ENCODE results near the gene PHC2. TPM values are rescaled to one million over a fixed set of nuclear protein-coding genes. Genes with fewer than 3 reads are reported as not detected.

The PHC2 gene
- total and polyA plus RNA-seq, 2 of the 13 experiments (the other 11 are each of a cell fraction or from before 2014, with no cell fraction given): 52.5 to 84.9 TPM

DNA sequence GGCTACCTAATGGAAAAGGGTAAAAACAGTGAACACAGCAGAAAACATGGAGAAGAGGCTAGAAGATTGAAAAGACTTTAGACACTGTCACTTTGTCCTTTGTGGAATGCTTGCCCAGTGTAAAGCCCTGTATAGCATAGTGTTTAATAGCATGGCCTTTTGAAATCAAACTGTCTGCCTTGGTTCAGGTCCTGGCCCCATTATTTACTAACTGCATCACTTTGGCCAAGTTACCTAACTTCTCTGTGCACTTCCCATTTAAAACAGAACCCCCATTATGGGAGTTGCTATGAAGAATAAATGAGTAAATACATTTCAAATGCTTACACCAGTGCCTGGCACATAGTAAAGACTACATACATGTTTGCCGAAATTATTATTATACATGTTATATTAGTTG lies 12.1 kb downstream of the PHC2 start:
- WGBS (ENCODE audit: low lambda C conversion rate): 35% methylated on average over 1 of the region's 1 CpG
- H3K27ac ChIP-seq (ENCODE audit: extremely low read length, insufficient read depth, low read length): no peak overlapping the region
- no peaks in the 10 kb centered on the region for H3K79me2 ChIP-seq (ENCODE audit: insufficient read depth, low read length)
- TF ChIP-seq MTA3 (CRISPR knock-in tag; IDR thresholded peaks at IDR 0.05) (no peak), ZNF629 (CRISPR knock-in tag; conservative IDR thresholded peaks at IDR 0.05) (no peak), ZNF451 (CRISPR knock-in tag; IDR thresholded peaks at IDR 0.05) (no peak), ZNF230 (CRISPR knock-in tag; IDR thresholded peaks at IDR 0.05) (no peak), TP53 (CRISPR knock-in tag; conservative IDR thresholded peaks at IDR 0.05) (no peak), ZNF747 (CRISPR knock-in tag; IDR thresholded peaks at IDR 0.05; ENCODE audit: borderline replicate concordance) (no peak), ELF3 (CRISPR knock-in tag; IDR thresholded peaks at IDR 0.05) (no peak)
- TF ChIP-seq, protein P1, sequence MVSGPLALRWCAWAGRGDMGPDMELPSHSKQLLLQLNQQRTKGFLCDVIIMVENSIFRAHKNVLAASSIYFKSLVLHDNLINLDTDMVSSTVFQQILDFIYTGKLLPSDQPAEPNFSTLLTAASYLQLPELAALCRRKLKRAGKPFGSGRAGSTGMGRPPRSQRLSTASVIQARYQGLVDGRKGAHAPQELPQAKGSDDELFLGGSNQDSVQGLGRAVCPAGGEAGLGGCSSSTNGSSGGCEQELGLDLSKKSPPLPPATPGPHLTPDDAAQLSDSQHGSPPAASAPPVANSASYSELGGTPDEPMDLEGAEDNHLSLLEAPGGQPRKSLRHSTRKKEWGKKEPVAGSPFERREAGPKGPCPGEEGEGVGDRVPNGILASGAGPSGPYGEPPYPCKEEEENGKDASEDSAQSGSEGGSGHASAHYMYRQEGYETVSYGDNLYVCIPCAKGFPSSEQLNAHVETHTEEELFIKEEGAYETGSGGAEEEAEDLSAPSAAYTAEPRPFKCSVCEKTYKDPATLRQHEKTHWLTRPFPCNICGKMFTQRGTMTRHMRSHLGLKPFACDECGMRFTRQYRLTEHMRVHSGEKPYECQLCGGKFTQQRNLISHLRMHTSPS (CRISPR knock-in tag; IDR thresholded peaks at IDR 0.05; ENCODE audit: low read depth): no peak
- TF ChIP-seq, protein P2, sequence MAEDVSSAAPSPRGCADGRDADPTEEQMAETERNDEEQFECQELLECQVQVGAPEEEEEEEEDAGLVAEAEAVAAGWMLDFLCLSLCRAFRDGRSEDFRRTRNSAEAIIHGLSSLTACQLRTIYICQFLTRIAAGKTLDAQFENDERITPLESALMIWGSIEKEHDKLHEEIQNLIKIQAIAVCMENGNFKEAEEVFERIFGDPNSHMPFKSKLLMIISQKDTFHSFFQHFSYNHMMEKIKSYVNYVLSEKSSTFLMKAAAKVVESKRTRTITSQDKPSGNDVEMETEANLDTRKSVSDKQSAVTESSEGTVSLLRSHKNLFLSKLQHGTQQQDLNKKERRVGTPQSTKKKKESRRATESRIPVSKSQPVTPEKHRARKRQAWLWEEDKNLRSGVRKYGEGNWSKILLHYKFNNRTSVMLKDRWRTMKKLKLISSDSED (CRISPR knock-in tag; IDR thresholded peaks at IDR 0.05): no peak
- TF ChIP-seq, protein P3, sequence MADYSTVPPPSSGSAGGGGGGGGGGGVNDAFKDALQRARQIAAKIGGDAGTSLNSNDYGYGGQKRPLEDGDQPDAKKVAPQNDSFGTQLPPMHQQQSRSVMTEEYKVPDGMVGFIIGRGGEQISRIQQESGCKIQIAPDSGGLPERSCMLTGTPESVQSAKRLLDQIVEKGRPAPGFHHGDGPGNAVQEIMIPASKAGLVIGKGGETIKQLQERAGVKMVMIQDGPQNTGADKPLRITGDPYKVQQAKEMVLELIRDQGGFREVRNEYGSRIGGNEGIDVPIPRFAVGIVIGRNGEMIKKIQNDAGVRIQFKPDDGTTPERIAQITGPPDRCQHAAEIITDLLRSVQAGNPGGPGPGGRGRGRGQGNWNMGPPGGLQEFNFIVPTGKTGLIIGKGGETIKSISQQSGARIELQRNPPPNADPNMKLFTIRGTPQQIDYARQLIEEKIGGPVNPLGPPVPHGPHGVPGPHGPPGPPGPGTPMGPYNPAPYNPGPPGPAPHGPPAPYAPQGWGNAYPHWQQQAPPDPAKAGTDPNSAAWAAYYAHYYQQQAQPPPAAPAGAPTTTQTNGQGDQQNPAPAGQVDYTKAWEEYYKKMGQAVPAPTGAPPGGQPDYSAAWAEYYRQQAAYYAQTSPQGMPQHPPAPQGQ (CRISPR knock-in tag; IDR thresholded peaks at IDR 0.05; ENCODE audit: borderline replicate concordance): no peak
- TF ChIP-seq, protein P4, sequence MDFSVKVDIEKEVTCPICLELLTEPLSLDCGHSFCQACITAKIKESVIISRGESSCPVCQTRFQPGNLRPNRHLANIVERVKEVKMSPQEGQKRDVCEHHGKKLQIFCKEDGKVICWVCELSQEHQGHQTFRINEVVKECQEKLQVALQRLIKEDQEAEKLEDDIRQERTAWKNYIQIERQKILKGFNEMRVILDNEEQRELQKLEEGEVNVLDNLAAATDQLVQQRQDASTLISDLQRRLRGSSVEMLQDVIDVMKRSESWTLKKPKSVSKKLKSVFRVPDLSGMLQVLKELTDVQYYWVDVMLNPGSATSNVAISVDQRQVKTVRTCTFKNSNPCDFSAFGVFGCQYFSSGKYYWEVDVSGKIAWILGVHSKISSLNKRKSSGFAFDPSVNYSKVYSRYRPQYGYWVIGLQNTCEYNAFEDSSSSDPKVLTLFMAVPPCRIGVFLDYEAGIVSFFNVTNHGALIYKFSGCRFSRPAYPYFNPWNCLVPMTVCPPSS (IDR thresholded peaks at IDR 0.05): no peak
- no peaks in the 10 kb centered on the region for H3K36me3 ChIP-seq (replicated peaks in 1 of 2; ENCODE audit: control insufficient read depth in 1 of 2, insufficient read depth in 2 of 2, low read length in 2 of 2)
- DNase-seq (ENCODE audit: low spot score) (no peak), ATAC-seq (no peak), FAIRE-seq (no peak)
- no peak overlapping the region for H3K4me3 ChIP-seq (replicated peaks in 1 of 3; ENCODE audit: insufficient read depth in 1 of 3, low read depth in 2 of 3, low read length in 3 of 3)
- intact Hi-C loops (cut with micrococcal nuclease; ENCODE audit: unreplicated experiment): no loop called here
- ChIA-PET POLR2A (no interaction called here), CTCF (ENCODE audit: low intra/inter-chr PET ratio, low total read pairs) (no interaction called here)
- BruUV-seq (replicated peaks): no TSS peak
- no peaks in the 10 kb centered on the region for H4K20me1 ChIP-seq (ENCODE audit: insufficient read depth, low read length)
- H2AFZ ChIP-seq (ENCODE audit: low read length): no peak overlapping the region
- H3K9ac ChIP-seq (ENCODE audit: insufficient read depth, low read depth, low read length): no peak overlapping the region
- in situ Hi-C loops (cut with HindIII; ENCODE audit: extremely low pct_ligation_motif_present, low pct_unique_long_range_greater_than_20kb): no loop called here
- H3K4me1 ChIP-seq (ENCODE audit: insufficient read depth, low read length): peaks cover 6% of the 10 kb centered on the region; the same call in 1 of the 2 replicates
- no peak overlapping the region for H3K4me2 ChIP-seq (ENCODE audit: low read depth, low read length)
- no peaks in the 10 kb centered on the region for H3K27me3 ChIP-seq (ENCODE audit: control insufficient read depth in 1 of 2, insufficient read depth in 2 of 2, low read length in 2 of 2)
- peaks cover 14% of the 10 kb centered on the region for H3K9me3 ChIP-seq (ENCODE audit: low read length)

Data from HepG2 (cell line).